HepG2 (cell line): Measurements from ENCODE around the gene TSSK6. TPM values are rescaled to one million over a fixed set of nuclear protein-coding genes. Genes with fewer than 3 reads are reported as not detected.

Experiments
- ATAC-seq: fragments of 200-7000 bp; cut with Tn5 transposase; 3 replicates; pipeline ENCODE4 v1.9.1; 2020; ENCODE audit warnings: mild to moderate bottlenecking, moderate library complexity
- BruUV-seq: library from RNA; stranded (reverse); fragments of 400-500 nt; replicated peaks from 2 replicates; lab custom pipeline; 2021; lab: Mats Ljungman, UMichigan
- CTCF ChIA-PET: fragments of 300-600 bp; formaldehyde crosslinking; extraction: SDS; loops from one replicate; lab custom pipeline; 2021; ENCODE audit warnings: low total read pairs, inconsistent platforms, low intra/inter-chr PET ratio; lab: Yijun Ruan, JAX
- POLR2A ChIA-PET: fragments of 350-600 bp; sonication (Branson Sonifier 250); formaldehyde crosslinking; loops from one replicate; lab custom pipeline; 2020; ENCODE audit warnings: antibody characterized with exemption, inconsistent platforms; lab: Yijun Ruan, JAX
- DNase-seq: peaks from one replicate; pipeline ENCODE4 v3.0.0-alpha.2; 2015; ENCODE audit warnings: low spot score
- FAIRE-seq: peaks from 3 replicates; lab custom pipeline; 2011; peaks lifted over from hg19 to GRCh38; lab: Jason Lieb, UNC
- H2AFZ ChIP-seq: one replicate; pipeline ENCODE4 v1.6.1; 2011; ENCODE audit warnings: low read length, inconsistent platforms
- H3K27ac ChIP-seq: fragments of 300-600 bp; 3 replicates; pipeline ENCODE4 v1.8.0; 2011; ENCODE audit warnings: mixed run types, mild to moderate bottlenecking, mixed read lengths, low read length, inconsistent platforms; ENCODE audit not compliant: insufficient read depth; ENCODE audit errors: extremely low read length
- H3K27me3 ChIP-seq, 2 experiments: fragments of 200-600 bp in 1 of 2; 2 replicates in 1 of 2; 3 replicates in 1 of 2; pipeline versions ENCODE4 v1.6.0 to v1.8.0; 2011; ENCODE audit warnings: low read length in 2 of 2, mild to moderate bottlenecking in 2 of 2, moderate library complexity in 2 of 2, inconsistent platforms in 1 of 2; ENCODE audit not compliant: insufficient read depth in 2 of 2, control insufficient read depth in 1 of 2
- H3K36me3 ChIP-seq, 2 experiments: fragments of 200-600 bp in 1 of 2; replicated peaks in 1 of 2; 2 replicates in 1 of 2; 3 replicates in 1 of 2; pipeline versions ENCODE4 v1.5.1 to v1.8.0; 2011; ENCODE audit warnings: low read length in 2 of 2, inconsistent platforms in 1 of 2; ENCODE audit not compliant: insufficient read depth in 2 of 2, control insufficient read depth in 1 of 2
- H3K4me1 ChIP-seq: 2 replicates; pipeline ENCODE4 v1.5.1; 2012; ENCODE audit warnings: low read length, inconsistent platforms; ENCODE audit not compliant: insufficient read depth
- H3K4me2 ChIP-seq: 2 replicates; pipeline ENCODE4 v1.6.0; 2011; ENCODE audit warnings: low read depth, low read length, inconsistent platforms
- H3K4me3 ChIP-seq, 3 experiments: fragments of 200-600 bp in 1 of 3; sonication (generic), shearing (Covaris generic) in 1 of 3; replicated peaks in 1 of 3; 2 replicates each; pipeline ENCODE4 v1.5.1; 2011 to 2016; ENCODE audit warnings: low read length in 3 of 3, inconsistent platforms in 2 of 3, low read depth in 2 of 3, mild to moderate bottlenecking in 2 of 3, control low read depth in 1 of 3, mixed read lengths in 1 of 3; ENCODE audit not compliant: insufficient read depth in 1 of 3
- H3K79me2 ChIP-seq: one replicate; pipeline ENCODE4 v1.6.1; 2011; ENCODE audit warnings: low read length, inconsistent platforms; ENCODE audit not compliant: insufficient read depth
- H3K9ac ChIP-seq: 2 replicates; pipeline ENCODE4 v1.6.0; 2011; ENCODE audit warnings: mild to moderate bottlenecking, low read depth, low read length, inconsistent platforms; ENCODE audit not compliant: insufficient read depth
- H3K9me3 ChIP-seq: 2 replicates; pipeline ENCODE4 v1.5.1; 2012; ENCODE audit warnings: mild to moderate bottlenecking, low read length
- H4K20me1 ChIP-seq: 2 replicates; pipeline ENCODE4 v1.6.0; 2011; ENCODE audit warnings: inconsistent platforms, mild to moderate bottlenecking, low read length, moderate library complexity; ENCODE audit not compliant: insufficient read depth
- ATM ChIP-seq: fragments of 450-650 bp; IDR thresholded peaks from 2 replicates; pipeline ENCODE4 v1.7.1; 2017; ENCODE audit warnings: mild to moderate bottlenecking, borderline replicate concordance
- CSRNP1 ChIP-seq: sonication (generic); formaldehyde crosslinking; IDR thresholded peaks from 2 replicates; pipeline ENCODE4 v1.8.1; 2023; ENCODE audit warnings: mild to moderate bottlenecking, missing genetic modification reagents
- JUN ChIP-seq: sonication (generic); formaldehyde crosslinking; IDR thresholded peaks from 2 replicates; pipeline ENCODE4 v1.4.0; 2020; ENCODE audit warnings: mild to moderate bottlenecking, missing genetic modification reagents
- KDM2A ChIP-seq: sonication (generic); formaldehyde crosslinking; IDR thresholded peaks from 2 replicates; pipeline ENCODE4 v1.4.0; 2020; ENCODE audit warnings: low read depth, missing genetic modification reagents, borderline replicate concordance
- PAXIP1 ChIP-seq: sonication (generic); formaldehyde crosslinking; conservative IDR thresholded peaks from 2 replicates; pipeline ENCODE4 v1.4.0; 2020; ENCODE audit warnings: mild to moderate bottlenecking, missing genetic modification reagents, moderate library complexity
- ZNF121 ChIP-seq: sonication (generic); formaldehyde crosslinking; IDR thresholded peaks from 2 replicates; pipeline ENCODE4 v1.5.0; 2020; ENCODE audit warnings: mild to moderate bottlenecking, missing genetic modification reagents
- ZNF337 ChIP-seq: sonication (generic); formaldehyde crosslinking; IDR thresholded peaks from 2 replicates; pipeline ENCODE4 v1.5.1; 2020; ENCODE audit warnings: missing genetic modification reagents, low read depth, mild to moderate bottlenecking, borderline replicate concordance
- ZNF34 ChIP-seq: sonication (generic); formaldehyde crosslinking; IDR thresholded peaks from 2 replicates; pipeline ENCODE4 v1.4.0; 2020; ENCODE audit warnings: mild to moderate bottlenecking, missing genetic modification reagents, borderline replicate concordance
- ZNF652 ChIP-seq: IDR thresholded peaks from 2 replicates; pipeline ENCODE4 v1.6.1; 2016; ENCODE audit warnings: low read depth, borderline replicate concordance
- ZNF841 ChIP-seq: sonication (generic); formaldehyde crosslinking; IDR thresholded peaks from 2 replicates; pipeline ENCODE4 v1.8.1; 2023; ENCODE audit warnings: missing genetic modification reagents, borderline replicate concordance
- ZSCAN22 ChIP-seq: sonication (generic); formaldehyde crosslinking; IDR thresholded peaks from 2 replicates; pipeline ENCODE4 v1.4.0; 2020; ENCODE audit warnings: mild to moderate bottlenecking, missing genetic modification reagents
- WGBS: methylation state at CpG from one replicate; pipeline ENCODE4 v1.1.6; 2017; ENCODE audit warnings: low lambda C conversion rate; 5-methylcytosine and 5-hydroxymethylcytosine counted together
- in situ Hi-C: cut with HindIII; loops from 2 replicates; pipeline ENCODE4 v1.10.0; 2017; ENCODE audit warnings: low pct_unique_long_range_greater_than_20kb; ENCODE audit not compliant: extremely low pct_ligation_motif_present
- intact Hi-C: fragments of 100-400 bp; cut with micrococcal nuclease; formaldehyde crosslinking; loops from one replicate; pipeline ENCODE4 v1.10.0; 2022; ENCODE audit not compliant: unreplicated experiment
- polyA plus RNA-seq, 8 experiments: library from polyadenylated mRNA; depleted of rRNA in 3 of 8; stranded (reverse) in 7 of 8; unstranded in 1 of 8; fragments of >200 nt; fragmentation: Illumina TruSeq in 4 of 8; extraction: Trizol in 4 of 8; gene quantifications; 2 replicates each; pipeline versions ENCODE4 v1.2.1 to v1.2.3, GENCODE V29; 2011 to 2016; ENCODE audit warnings: low read depth in 4 of 8, missing spikeins in 1 of 8, mixed read lengths in 1 of 8; ENCODE audit not compliant: insufficient read depth in 1 of 8
- total RNA-seq, 5 experiments: library from RNA; depleted of rRNA; stranded (reverse); fragments of >200 nt; fragmentation: Illumina TruSeq; extraction: Trizol; gene quantifications; 2 replicates each; pipeline ENCODE4 v1.2.3, GENCODE V29; 2016; ENCODE audit warnings: low read depth in 1 of 5
- TF ChIP-seq, protein P1 (sequence below): sonication (generic); formaldehyde crosslinking; IDR thresholded peaks from 2 replicates; pipeline ENCODE4 v1.4.0; 2020; ENCODE audit warnings: missing genetic modification reagents
- TF ChIP-seq, protein P2 (sequence below): sonication (generic); formaldehyde crosslinking; IDR thresholded peaks from 2 replicates; pipeline ENCODE4 v1.4.0; 2020; ENCODE audit warnings: mild to moderate bottlenecking, missing genetic modification reagents, borderline replicate concordance

The TSSK6 gene
- total and polyA plus RNA-seq, 2 of the 13 experiments (the other 11 are each of a cell fraction or from before 2014, with no cell fraction given), result 0.71 to 1.2 TPM

DNA sequence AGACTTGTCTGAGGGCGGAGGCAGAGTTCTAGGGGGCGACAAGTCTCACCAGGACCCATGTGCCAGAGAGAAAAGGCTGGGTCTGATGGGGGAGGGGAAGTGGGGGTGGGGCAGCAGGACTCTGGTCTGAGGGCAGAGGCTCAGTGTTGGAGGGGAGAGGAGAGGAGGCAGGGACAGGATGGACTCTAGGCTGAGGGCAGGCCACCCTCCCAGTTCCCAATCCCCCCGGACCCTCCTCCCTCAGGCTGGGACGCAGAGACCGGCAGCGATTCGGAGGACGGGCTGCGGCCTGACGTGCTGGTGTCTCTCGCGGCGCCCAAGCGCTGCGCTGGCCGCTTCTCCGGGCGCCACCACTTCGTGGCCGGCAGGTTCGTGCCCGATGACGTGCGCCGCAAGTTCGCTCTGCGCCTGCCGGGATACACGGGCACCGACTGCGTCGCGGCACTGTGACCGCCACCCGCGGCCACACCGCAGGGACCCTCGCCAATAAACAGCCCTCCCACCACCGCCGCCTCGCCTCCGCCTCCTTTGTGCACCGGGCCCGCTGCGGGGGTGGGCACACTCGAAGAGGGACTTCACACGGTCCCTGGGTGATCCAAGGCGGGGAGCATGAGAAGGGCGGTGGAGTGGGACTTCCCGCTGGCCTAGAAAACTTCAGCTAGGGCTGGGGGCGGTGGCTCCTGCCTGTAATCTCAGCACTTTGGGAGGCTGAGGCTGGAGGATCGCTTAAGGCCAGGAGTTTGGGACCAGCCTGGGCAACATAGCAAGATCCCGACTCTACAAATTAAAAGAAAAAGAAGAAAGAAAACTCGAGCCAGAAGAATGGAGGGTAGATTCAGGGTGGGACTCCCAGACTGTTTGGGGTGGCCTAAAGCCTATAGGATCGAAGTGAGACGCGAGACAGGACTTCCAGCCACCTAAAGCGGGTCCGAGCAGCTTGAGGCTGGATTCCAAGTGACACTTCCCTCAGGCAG is 22.0 kb upstream of the TSSK6 start:
- Histone ChIP-seq H3K27ac (no peak overlapping the region), H3K36me3 (no peaks in the 10 kb centered on the region), H3K9me3 (no peaks in the 10 kb centered on the region), H3K4me2 (peak overlapping the region; percentile 50; the same call in 1 of the 2 replicates), H3K4me1 (peaks cover 8% of the 10 kb centered on the region; the same call in 1 of the 2 replicates), H3K4me3 (0 out of 6 replicates have a peak overlapping the region, but pooled peaks of 1 of the 3 experiments have one; percentile 61), H3K9ac (no peak overlapping the region), H2AFZ (no peak overlapping the region), H3K79me2 (no peaks in the 10 kb centered on the region), H3K27me3 (0 out of 5 replicates have a peak, but pooled peaks cover 0 to 6% of the 10 kb centered on the region in 2 experiments), H4K20me1 (no peaks in the 10 kb centered on the region)
- no TSS peak for BruUV-seq
- intact Hi-C loops (no loop called here), in situ Hi-C loops (loop anchor here (5.0 to 25.0 kb wide), 2 partner anchors 105 to 425 kb away; partner anchors contain the start of gene GMIP)
- DNase-seq (no peak), FAIRE-seq (no peak), ATAC-seq (no peak)
- 92% methylated on average over 42 of the region's 59 CpGs for WGBS
- CTCF ChIA-PET, result no interaction called here
- POLR2A ChIA-PET, result no interaction called here
- TF ChIP-seq ATM, result no peak
- TF ChIP-seq JUN (CRISPR knock-in tag), result no peak
- TF ChIP-seq ZNF34 (CRISPR knock-in tag), result no peak
- no peak for TF ChIP-seq ZNF337
- TF ChIP-seq PAXIP1 (CRISPR knock-in tag), result no peak
- peak; percentile 87 for TF ChIP-seq ZSCAN22
- no peak for TF ChIP-seq KDM2A (CRISPR knock-in tag)
- no peak for TF ChIP-seq ZNF652
- no peak for TF ChIP-seq ZNF841 (CRISPR knock-in tag)
- TF ChIP-seq ZNF121 (CRISPR knock-in tag), result peak; percentile 83
- TF ChIP-seq CSRNP1 (CRISPR knock-in tag), result no peak
- TF ChIP-seq, protein P1, sequence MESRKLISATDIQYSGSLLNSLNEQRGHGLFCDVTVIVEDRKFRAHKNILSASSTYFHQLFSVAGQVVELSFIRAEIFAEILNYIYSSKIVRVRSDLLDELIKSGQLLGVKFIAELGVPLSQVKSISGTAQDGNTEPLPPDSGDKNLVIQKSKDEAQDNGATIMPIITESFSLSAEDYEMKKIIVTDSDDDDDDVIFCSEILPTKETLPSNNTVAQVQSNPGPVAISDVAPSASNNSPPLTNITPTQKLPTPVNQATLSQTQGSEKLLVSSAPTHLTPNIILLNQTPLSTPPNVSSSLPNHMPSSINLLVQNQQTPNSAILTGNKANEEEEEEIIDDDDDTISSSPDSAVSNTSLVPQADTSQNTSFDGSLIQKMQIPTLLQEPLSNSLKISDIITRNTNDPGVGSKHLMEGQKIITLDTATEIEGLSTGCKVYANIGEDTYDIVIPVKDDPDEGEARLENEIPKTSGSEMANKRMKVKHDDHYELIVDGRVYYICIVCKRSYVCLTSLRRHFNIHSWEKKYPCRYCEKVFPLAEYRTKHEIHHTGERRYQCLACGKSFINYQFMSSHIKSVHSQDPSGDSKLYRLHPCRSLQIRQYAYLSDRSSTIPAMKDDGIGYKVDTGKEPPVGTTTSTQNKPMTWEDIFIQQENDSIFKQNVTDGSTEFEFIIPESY (CRISPR knock-in tag), result 0 out of 2 replicates have a peak, but pooled peaks have one; percentile 28
- TF ChIP-seq, protein P2, sequence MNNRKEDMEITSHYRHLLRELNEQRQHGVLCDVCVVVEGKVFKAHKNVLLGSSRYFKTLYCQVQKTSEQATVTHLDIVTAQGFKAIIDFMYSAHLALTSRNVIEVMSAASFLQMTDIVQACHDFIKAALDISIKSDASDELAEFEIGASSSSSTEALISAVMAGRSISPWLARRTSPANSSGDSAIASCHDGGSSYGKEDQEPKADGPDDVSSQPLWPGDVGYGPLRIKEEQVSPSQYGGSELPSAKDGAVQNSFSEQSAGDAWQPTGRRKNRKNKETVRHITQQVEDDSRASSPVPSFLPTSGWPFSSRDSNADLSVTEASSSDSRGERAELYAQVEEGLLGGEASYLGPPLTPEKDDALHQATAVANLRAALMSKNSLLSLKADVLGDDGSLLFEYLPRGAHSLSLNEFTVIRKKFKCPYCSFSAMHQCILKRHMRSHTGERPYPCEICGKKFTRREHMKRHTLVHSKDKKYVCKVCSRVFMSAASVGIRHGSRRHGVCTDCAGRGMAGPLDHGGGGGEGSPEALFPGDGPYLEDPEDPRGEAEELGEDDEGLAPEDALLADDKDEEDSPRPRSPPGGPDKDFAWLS (CRISPR knock-in tag), result no peak
